Fibroblast of skin of abdomen (primary cell): ENCODE data around the gene KCNMB2.
"Not testable (repeated sequence)": the region's sequence is repeated elsewhere in the genome, so short reads cannot be mapped to it uniquely, and the experiment has no call there.

Experiments used
- DNase-seq: peaks from one replicate; pipeline ENCODE4 v3.0.0-alpha.2; 2013

KCNMB2 gene

DNA sequence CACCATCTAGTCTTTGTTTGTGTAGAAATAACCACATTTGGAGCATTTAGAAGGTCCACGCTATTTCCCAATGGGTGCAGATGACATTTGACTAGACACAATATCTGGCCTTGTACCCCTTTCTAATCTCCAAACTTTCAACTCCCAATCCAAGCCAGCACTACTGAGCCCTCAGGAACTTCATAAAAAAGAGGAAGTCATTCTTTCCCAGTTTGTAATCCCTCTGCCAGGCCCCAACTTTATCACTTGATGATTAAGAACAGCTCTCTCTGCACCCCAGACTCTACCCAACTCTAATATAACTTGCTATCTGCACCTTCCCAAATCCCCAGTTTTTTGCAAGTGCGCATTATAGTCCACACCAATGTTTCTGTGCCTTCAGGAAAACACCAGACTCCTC lies 170.2 kb downstream of the KCNMB2 start:
- DNase-seq = no peak

- DNase-seq = no peak
Measured at GRCh38 chr3:178707311-178708031, 171.2 kb downstream of the KCNMB2 start.

- peak; percentile 18 for DNase-seq
Measured at GRCh38 chr3:178709051-178709450, 172.8 kb downstream of the KCNMB2 start.

DNA sequence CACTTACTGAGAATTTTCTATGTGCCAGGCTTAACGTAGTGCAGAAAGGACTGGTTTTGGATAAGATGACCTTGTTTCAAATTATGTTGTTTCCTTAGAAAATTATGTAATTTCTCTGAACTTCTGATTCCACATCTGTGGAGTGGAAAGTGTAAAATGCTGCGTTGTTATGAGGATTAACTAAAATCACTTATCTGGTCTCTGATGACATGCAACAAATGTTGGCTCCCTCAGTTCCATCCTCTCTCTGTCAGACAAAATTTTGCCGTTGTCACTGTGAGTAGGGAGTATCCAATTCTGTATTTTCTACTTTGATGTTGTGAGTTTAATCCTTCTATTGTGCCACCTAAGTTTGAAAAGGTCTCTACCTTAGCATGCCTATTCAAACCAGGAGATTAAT lies 175.5 kb downstream of the KCNMB2 start:
- DNase-seq = no peak

- no peak for DNase-seq
Measured at GRCh38 chr3:178712247-178712646, 176.0 kb downstream of the KCNMB2 start.

DNA sequence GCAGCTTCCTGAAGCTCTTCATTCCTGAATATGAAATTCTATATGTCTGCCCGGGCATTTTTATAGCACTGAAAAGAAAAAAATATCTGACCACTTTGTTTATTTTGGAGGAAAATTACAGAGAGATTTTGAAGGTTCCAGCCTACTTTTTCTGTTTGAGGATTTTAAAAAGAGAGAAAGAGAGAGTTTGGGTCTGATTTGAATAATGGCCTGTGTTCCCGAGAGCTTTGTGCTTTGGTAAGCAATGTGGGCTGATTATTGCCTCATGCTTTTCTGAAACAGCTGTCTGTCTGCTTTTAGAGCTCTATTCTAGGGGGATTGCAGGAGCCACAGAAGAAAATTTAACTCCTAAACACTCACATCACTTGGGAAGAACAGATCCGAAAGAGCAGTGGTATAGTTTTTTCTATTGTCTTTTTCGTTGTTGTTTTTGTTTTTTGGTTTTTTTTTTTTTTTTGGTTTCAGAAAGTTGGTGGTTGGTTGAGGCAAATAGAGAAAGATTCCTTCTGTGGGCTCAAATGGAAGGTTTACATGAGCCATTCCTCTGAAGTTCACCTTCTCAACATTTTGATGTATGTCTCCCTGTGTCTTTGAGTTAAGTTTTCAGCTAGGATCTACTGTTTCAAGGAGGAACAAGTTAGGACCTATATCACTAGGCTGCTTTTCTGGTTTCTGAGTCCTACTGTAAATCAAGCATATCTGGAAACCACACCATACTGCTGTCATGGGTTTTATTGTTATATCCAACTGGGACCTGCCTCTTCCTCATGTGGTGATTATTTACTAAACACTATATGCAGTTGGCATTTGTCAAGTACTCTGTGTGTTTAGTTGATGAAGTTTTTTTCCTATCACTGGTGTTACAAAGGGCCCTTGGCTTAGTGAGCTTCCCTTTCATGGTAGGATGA lies 178.9 kb downstream of the KCNMB2 start:
- DNase-seq = peak; percentile 50

DNA sequence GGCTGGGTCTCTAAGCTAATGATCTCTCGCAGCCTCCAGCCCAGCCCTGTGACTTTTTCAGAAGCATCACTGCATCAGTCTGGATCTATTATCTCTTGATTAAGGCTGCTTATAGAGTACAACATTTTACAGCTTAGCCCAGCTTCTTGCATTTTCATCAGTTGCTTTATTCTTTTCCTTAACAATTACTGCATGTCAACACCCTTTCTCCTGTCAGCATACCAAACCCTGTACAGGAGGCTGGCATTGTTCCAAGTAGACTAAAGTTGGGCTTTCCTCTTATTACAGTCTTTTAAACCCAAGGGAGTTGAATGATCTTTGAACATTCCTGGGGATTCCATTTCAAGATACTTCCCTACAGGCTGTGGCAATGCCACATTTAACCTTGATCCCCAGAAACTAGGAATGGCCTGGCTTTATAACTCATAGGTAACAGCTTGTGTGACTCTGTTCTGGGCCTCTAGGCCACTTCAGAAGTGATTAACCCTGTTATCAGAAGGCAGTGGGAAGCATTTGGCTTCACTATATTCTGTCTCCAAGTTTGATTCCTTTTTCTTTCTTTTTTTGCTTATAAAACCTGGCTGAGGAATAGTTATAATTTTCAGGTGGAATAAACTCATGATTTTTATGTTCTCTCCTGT lies 182.9 kb downstream of the KCNMB2 start:
- DNase-seq = peak; percentile 54

- DNase-seq = no peak
Measured at GRCh38 chr3:178732824-178733223, 196.6 kb downstream of the KCNMB2 start.

- DNase-seq = no peak
Measured at GRCh38 chr3:178735032-178735674, 198.9 kb downstream of the KCNMB2 start.

- no peak for DNase-seq
Measured at GRCh38 chr3:178736300-178736699, 200.1 kb downstream of the KCNMB2 start.

DNA sequence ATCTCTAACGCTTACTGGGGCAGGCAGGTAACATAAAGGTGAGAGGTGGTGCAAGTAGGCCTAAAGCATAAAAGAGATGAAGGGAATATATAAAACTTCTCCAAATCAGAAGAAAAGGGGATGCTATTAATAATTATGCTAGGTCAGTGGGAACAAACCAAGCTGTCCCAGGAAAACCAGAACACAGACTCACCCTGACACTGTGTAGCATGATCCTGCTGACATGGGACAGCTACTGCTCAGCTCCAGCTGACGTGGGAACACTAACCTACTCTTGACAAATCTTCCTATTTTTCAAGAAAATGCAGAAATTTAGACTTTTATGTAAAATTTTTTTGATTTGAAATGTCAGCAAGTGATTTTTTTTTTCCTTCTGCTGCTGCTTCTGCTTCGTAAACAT lies 203.5 kb downstream of the KCNMB2 start:
- DNase-seq = no peak

DNA sequence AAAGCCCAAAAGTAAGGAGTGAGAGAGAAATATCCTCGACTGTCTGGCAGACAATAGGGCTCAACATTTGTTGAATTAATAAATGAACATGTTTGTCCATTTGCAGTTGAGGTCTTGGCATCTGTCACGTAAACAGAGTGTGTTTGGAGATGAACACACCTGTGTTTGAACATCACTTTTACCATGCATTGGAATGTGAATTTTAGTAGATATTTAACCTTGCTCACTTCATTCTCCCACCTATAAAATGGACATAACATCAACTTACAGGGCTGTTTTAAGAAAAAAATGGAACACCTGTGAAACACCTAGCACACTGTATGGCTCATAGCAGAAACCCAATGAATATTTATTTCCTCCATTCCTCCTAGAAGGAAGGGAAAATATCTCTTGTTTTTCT lies 204.8 kb downstream of the KCNMB2 start:
- no peak for DNase-seq

GRCh38 chr3:178743297-178743696 lies 207.1 kb downstream of the KCNMB2 start:
- DNase-seq = no peak

DNA sequence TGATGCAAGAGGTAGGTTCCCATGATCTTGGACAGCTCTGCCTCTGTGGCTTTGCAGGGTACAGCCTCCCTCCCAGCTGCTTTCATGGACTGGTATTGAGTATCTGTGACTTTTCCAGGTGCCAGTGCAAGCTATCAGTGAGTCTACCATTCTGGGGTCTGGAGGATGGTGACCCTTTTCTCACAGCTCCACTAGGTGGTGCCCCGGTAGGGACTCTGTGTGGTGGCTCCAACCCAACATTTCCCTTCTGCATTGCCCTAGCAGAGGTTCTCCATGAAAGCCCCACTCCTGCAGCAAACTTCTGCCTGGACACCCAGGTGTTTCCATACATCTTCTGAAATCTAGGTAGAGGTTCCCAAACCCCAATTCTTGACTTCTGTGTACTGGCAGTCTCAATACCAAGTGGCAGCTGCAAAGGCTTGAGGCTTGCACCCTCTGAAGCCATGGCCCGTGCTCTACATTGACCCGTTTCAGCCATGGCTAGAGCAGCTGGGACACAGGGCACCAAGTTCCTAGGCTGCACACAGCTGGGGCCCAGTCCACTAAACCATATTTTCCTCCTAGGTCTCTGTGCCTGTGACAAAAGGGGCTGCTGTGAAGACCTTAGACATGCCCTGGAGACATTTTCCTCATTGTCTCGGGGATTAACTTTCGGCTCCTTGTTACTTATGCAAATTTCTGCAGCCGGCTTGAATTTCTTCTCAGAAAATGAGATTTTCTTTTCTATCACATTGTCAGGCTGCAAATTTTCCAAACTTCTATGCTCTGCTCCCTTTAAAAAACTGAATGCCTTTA lies 209.8 kb downstream of the KCNMB2 start:
- not testable (repeated sequence) for DNase-seq

DNA sequence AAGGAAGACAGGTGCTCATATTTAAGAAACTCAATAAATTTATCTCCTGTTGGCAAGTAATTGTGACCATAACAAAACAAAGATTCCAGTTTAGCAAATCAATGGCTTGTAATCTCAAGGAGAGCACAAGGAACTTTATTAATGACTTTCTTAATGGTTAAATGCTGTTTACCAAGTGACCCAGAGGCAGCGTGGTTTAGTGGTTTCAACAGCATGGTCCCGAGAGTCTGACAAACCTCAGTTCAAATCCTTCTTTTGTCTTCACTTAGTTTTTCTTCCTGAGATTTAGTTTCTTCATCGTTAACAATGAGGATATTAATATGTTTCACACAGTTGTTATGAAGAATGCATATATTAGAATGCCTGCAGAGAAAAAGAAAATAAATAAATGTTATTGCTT lies 212.6 kb downstream of the KCNMB2 start:
- no peak for DNase-seq

- no peak for DNase-seq
Measured at GRCh38 chr3:178749471-178749870, 213.2 kb downstream of the KCNMB2 start.

GRCh38 chr3:178750639-178751300 lies 214.5 kb downstream of the KCNMB2 start:
- no peak for DNase-seq

DNA sequence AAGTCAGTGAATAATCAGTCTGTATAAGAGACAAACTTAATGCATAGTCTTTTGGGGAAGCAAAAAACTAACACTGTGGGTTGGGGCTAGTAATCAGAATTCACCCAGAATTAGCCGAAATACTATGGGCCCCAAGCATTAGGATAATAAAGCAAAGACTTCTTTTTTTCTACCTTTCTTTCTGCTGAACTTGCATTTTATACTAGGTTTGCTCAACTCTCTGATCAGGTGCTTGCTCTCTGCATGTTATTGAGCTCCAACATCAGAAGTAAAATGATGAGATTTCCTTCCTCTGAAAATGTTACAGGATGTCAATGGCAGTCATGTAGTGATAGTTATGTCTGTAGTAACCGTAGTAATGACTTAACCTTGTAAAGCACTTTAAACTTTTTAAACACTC lies 216.6 kb downstream of the KCNMB2 start:
- DNase-seq = no peak

GRCh38 chr3:178754852-178755510 lies 218.7 kb downstream of the KCNMB2 start:
- no peak for DNase-seq

GRCh38 chr3:178761024-178761423 lies 224.8 kb downstream of the KCNMB2 start:
- DNase-seq = no peak

DNA sequence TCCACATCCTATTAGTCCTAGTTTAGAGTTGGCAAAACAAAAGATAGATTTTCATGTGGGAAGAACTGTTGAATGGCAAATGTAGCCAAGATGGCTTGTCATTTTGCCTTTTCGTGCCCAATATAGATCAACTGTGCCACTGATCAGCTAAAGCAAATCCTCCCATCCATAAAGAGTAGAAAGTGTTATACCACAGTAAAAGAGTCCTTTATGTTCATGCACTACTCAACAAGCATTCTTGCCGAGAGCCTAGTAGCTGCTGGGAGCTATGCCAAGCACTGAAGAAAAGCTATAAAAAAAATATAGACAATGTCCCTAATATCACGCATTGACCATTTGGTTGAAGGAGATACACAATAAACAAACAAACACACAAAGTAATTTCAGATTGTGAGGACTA lies 225.2 kb downstream of the KCNMB2 start:
- no peak for DNase-seq
